Activated CD8-positive, alpha-beta T cell treated with anti-CD3 and anti-CD28 coated beads for 36 hours (primary cell): ENCODE results near the gene PLEKHA6. TPM values are rescaled to one million over a fixed set of nuclear protein-coding genes. Genes with fewer than 3 reads are reported as not detected.

ENCODE experiments used
- ATAC-seq: fragments of 200-7000 bp; cut with Tn5 transposase; one replicate; pipeline ENCODE4 v1.10.0; 2021; ENCODE audit warnings: mild to moderate bottlenecking, moderate library complexity
- CTCF ChIA-PET: fragments of 350-600 bp; sonication (Branson Sonifier 250); formaldehyde crosslinking; loops from one replicate; lab custom pipeline; 2021; ENCODE audit warnings: antibody characterized with exemption; lab: Charles Lee
- POLR2A ChIA-PET: fragments of 350-600 bp; sonication (Branson Sonifier 250); formaldehyde crosslinking; loops from one replicate; lab custom pipeline; 2021; ENCODE audit warnings: antibody characterized with exemption; lab: Charles Lee
- DNase-seq: peaks from one replicate; pipeline ENCODE4 v3.0.0-alpha.2; 2020
- H3K27ac Mint-ChIP-seq: one replicate; pipeline ENCODE4 v1.8.0; 2021; ENCODE audit warnings: mild to moderate bottlenecking, mixed read lengths
- H3K27me3 Mint-ChIP-seq: one replicate; pipeline ENCODE4 v1.8.0; 2021; ENCODE audit warnings: mixed read lengths
- H3K36me3 Mint-ChIP-seq: one replicate; pipeline ENCODE4 v1.8.0; 2021; ENCODE audit warnings: low read depth, mixed read lengths
- H3K4me1 Mint-ChIP-seq: one replicate; pipeline ENCODE4 v1.8.0; 2021; ENCODE audit warnings: low read depth, mixed read lengths
- H3K4me3 Mint-ChIP-seq: one replicate; pipeline ENCODE4 v1.8.0; 2021; ENCODE audit warnings: mild to moderate bottlenecking, moderate library complexity, mixed read lengths
- H3K9me3 Mint-ChIP-seq: one replicate; pipeline ENCODE4 v1.8.0; 2021; ENCODE audit warnings: mixed read lengths
- CTCF ChIP-seq: fragments of 200-600 bp; IDR thresholded peaks from one replicate; pipeline ENCODE4 v1.8.0; 2022; ENCODE audit warnings: antibody characterized with exemption, mild to moderate bottlenecking
- intact Hi-C: fragments of 100-400 bp; cut with micrococcal nuclease; formaldehyde crosslinking; loops from one replicate; pipeline ENCODE4 v1.10.0; 2022
- total RNA-seq, 2 experiments: library from RNA; stranded (reverse); gene quantifications; one replicate each; pipeline ENCODE4 v1.2.3, GENCODE V29; 2021

Gene PLEKHA6
- total RNA-seq, 2 experiments from 2014 or later = 3.0 to 3.7 TPM

- no peak for ATAC-seq
Measured at GRCh38 chr1:204294357-204294756, 65.4 kb downstream of the PLEKHA6 start.

GRCh38 chr1:204293605-204294337, 66.0 kb downstream of the PLEKHA6 start:
- H3K27ac Mint-ChIP-seq = no peak overlapping the region
- H3K36me3 Mint-ChIP-seq = no peaks in the 10 kb centered on the region
- intact Hi-C loops = no loop called here
- ChIA-PET CTCF (interaction anchor here (0.8 kb wide), 1 partner anchor 70 kb away, joined by 3 read pairs; no protein-coding TSS in a partner anchor), POLR2A (no interaction called here)
- DNase-seq = no peak
- peaks cover 8% of the 10 kb centered on the region for H3K27me3 Mint-ChIP-seq
- no peak overlapping the region for H3K4me3 Mint-ChIP-seq
- peaks cover 16% of the 10 kb centered on the region for H3K4me1 Mint-ChIP-seq
- H3K9me3 Mint-ChIP-seq = no peaks in the 10 kb centered on the region
- no peak for TF ChIP-seq CTCF
- ATAC-seq = no peak

More at GRCh38 chr1:204294357-204294756, 65.4 kb downstream of the PLEKHA6 start:
- ChIA-PET POLR2A (no interaction called here), CTCF (no interaction called here)
- H3K36me3 Mint-ChIP-seq = no peaks in the 10 kb centered on the region
- H3K4me1 Mint-ChIP-seq = peaks cover 16% of the 10 kb centered on the region
- peaks cover 8% of the 10 kb centered on the region for H3K27me3 Mint-ChIP-seq
- H3K4me3 Mint-ChIP-seq = no peak overlapping the region
- H3K27ac Mint-ChIP-seq = no peak overlapping the region
- no peak for DNase-seq
- no peak for TF ChIP-seq CTCF
- H3K9me3 Mint-ChIP-seq = no peaks in the 10 kb centered on the region
- intact Hi-C loops = no loop called here

- H3K9me3 Mint-ChIP-seq = no peaks in the 10 kb centered on the region
- DNase-seq = no peak
- intact Hi-C loops = no loop called here
- H3K4me3 Mint-ChIP-seq = no peak overlapping the region
- ChIA-PET CTCF (interaction anchor here (0.8 kb wide), 1 partner anchor 71 kb away, joined by 3 read pairs; no protein-coding TSS in a partner anchor), POLR2A (no interaction called here)
- H3K36me3 Mint-ChIP-seq = no peaks in the 10 kb centered on the region
- ATAC-seq = no peak
- no peak for TF ChIP-seq CTCF
- H3K27me3 Mint-ChIP-seq = peaks cover 8% of the 10 kb centered on the region
- H3K4me1 Mint-ChIP-seq = peaks cover 16% of the 10 kb centered on the region
- no peak overlapping the region for H3K27ac Mint-ChIP-seq
Measured at GRCh38 chr1:204292740-204293139, 67.0 kb downstream of the PLEKHA6 start.

- Mint-ChIP-seq H3K4me1 (peaks cover 22% of the 10 kb centered on the region), H3K36me3 (no peaks in the 10 kb centered on the region), H3K27me3 (peaks cover 4% of the 10 kb centered on the region), H3K9me3 (no peaks in the 10 kb centered on the region), H3K27ac (no peak overlapping the region), H3K4me3 (no peak overlapping the region)
- CTCF ChIA-PET = no interaction called here
- DNase-seq = no peak
- POLR2A ChIA-PET = no interaction called here
- intact Hi-C loops = no loop called here
- no peak for TF ChIP-seq CTCF
- ATAC-seq = no peak
Measured at GRCh38 chr1:204289280-204289679, 70.4 kb downstream of the PLEKHA6 start.

- ChIA-PET CTCF (interaction anchor here (1.2 to 1.4 kb wide), 2 partner anchors 29 to 38 kb away, joined by 3 to 4 read pairs; no protein-coding TSS in a partner anchor), POLR2A (no interaction called here)
- no peak overlapping the region for H3K27ac Mint-ChIP-seq
Measured at GRCh38 chr1:204288021-204288588, 71.6 kb downstream of the PLEKHA6 start.

More at GRCh38 chr1:204288021-204288588, 71.6 kb downstream of the PLEKHA6 start:
- H3K27me3 Mint-ChIP-seq = peaks cover 2% of the 10 kb centered on the region
- TF ChIP-seq CTCF = no peak
- ATAC-seq (no peak), DNase-seq (no peak)
- no peaks in the 10 kb centered on the region for H3K9me3 Mint-ChIP-seq
- intact Hi-C loops = no loop called here
- no peaks in the 10 kb centered on the region for H3K36me3 Mint-ChIP-seq
- no peak overlapping the region for H3K4me3 Mint-ChIP-seq
- H3K4me1 Mint-ChIP-seq = peaks cover 22% of the 10 kb centered on the region
